ENCODE measurements around the gene FRMD3.
"Not testable (repeated sequence)": the region's sequence is repeated elsewhere in the genome, so short reads cannot be mapped to it uniquely, and the experiment has no call there.

The FRMD3 gene

DNA sequence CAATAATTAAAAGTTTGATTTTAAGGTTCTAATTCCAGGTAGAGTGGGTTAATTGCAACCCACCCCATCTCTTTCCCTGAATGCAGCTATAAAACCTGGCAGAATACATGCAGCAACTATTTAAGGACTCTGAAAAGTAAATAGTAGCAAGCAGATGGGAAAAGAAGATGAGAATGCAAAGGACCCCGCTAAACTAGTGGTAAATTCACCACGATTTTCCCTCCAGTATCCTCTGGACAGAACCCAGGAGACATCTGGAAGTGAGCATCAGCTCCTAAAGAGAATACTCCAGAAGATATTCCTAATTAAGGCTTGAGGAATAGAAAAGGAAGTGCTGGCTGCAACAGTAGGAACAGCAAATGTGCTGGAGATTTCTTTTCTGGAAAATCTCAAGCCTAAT is 170.9 kb downstream of the FRMD3 start:
- DNase-seq (ENCODE audit: low spot score in 2 of 2): no peak

DNA sequence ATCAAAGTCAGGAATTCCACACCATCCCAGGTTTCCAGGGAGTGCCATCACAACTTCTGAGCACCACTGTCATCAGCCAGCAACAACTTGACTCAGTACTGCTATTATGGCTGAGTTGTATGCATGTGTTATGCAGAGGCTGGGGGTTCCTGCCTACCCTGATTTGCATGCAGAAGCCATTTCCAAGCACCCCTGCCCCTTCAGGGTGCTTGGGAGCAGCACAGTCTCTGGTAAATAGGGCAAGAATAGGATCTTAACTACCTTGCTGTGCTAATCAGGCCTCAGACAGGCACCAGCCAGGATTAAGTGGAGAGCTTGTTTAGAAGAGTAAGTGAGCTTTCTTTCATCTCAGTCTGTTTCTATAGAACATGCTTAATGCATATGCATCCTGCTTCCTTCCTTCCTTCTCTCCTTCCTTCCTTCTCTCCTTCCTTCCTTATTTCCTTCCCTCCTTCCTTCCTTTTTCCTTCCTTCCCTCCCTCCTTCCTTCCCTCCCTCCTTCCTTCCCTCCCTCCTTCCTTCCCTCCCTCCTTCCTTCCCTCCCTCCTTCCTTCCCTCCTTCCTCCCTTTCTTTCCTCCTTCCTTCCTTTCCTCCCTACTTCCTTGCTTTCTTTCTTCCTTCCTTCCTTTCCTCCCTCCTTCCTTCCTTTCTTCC is 175.7 kb downstream of the FRMD3 start:
- no peaks in the 10 kb centered on the region for H3K9me3 ChIP-seq
- DNase-seq (ENCODE audit: low spot score in 2 of 2): no peak
- no peaks in the 10 kb centered on the region for H3K4me1 ChIP-seq
- no peaks in the 10 kb centered on the region for H3K27me3 ChIP-seq (ENCODE audit: low read depth)
- H3K4me3 ChIP-seq: no peak overlapping the region
- in situ Hi-C loops (cut with MboI; ENCODE audit: low sequenced_read_pairs): no loop called here
- no peaks in the 10 kb centered on the region for H3K36me3 ChIP-seq (replicated peaks)

More for the DNA sequence above, 170.9 kb downstream of the FRMD3 start:
- Histone ChIP-seq H3K27me3 (ENCODE audit: low read depth) (no peaks in the 10 kb centered on the region), H3K4me1 (no peaks in the 10 kb centered on the region), H3K4me3 (no peak overlapping the region), H3K9me3 (no peaks in the 10 kb centered on the region), H3K36me3 (replicated peaks) (no peaks in the 10 kb centered on the region)
- in situ Hi-C loops (cut with MboI; ENCODE audit: low sequenced_read_pairs): no loop called here

DNA sequence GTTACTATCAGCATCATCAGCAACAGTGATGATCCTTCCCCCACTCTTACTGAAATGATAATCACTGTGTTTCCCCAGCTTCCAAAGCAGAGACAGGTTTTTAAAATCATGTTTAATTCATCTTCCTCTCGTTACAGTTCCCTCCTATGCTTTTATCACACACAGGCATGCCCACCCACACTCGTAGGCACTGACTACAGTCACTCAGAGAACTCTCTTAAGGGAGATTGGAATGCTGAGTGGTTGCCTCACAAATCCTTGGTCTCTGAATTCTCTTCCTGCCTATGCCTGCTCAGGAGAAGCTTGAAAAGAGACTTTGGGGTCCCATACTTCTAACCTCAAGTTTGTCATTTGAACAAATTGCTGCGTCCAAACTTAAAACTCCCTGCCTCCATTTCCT is 179.2 kb downstream of the FRMD3 start:
- H3K27me3 ChIP-seq (ENCODE audit: low read depth): no peaks in the 10 kb centered on the region
- H3K36me3 ChIP-seq (replicated peaks): no peaks in the 10 kb centered on the region
- H3K4me3 ChIP-seq: no peak overlapping the region
- in situ Hi-C loops (cut with MboI; ENCODE audit: low sequenced_read_pairs): no loop called here
- H3K4me1 ChIP-seq: no peaks in the 10 kb centered on the region
- DNase-seq (ENCODE audit: low spot score in 2 of 2): no peak
- no peaks in the 10 kb centered on the region for H3K9me3 ChIP-seq

DNA sequence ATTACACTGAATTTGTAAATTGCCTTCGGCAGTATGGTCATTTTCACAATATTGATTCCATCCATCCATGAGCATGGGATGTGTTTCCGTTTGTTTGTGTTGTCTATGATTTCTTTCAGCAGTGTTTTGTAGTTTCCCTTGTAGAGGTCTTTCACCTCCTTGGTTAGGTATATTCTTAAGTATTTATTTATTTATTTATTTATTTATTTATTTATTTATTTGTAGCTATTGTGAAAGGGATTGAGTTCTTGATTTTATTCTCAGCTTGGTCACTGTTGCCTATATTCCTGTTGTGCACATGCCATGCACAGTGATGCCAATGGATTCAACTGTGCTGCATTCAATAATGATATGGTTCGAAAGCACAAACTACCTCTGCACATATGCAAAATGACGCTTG is 179.7 kb downstream of the FRMD3 start:
- in situ Hi-C loops (cut with MboI; ENCODE audit: low sequenced_read_pairs); H3K4me3 ChIP-seq; H3K36me3 ChIP-seq (replicated peaks); H3K27me3 ChIP-seq (ENCODE audit: low read depth); DNase-seq (ENCODE audit: low spot score in 2 of 2); H3K9me3 ChIP-seq; H3K4me1 ChIP-seq: not testable (repeated sequence)

DNA sequence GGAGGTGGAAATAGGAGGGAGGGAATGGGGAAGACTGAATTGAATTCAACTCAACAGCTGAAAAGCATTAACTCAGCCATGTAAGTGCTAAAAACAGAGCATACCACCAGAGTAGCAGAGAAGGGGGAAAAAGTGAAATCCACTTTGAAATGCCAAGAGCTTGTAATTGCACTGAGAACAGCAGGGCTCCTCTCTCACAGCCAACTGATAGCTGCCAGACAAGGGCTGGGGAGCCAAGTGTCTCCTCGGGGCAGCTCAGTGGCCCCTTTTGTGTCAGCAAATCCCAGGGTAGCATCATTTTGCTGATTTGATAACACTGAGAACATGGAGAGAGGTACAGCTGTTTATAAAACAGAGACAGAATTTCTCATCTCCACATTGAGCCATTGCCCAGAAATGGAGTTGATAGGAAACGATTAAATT is 182.5 kb downstream of the FRMD3 start:
- Histone ChIP-seq H3K4me1 (no peaks in the 10 kb centered on the region), H3K9me3 (no peaks in the 10 kb centered on the region), H3K4me3 (no peak overlapping the region), H3K27me3 (ENCODE audit: low read depth) (no peaks in the 10 kb centered on the region), H3K36me3 (replicated peaks) (no peaks in the 10 kb centered on the region)
- no peak for DNase-seq (ENCODE audit: low spot score in 2 of 2)
- in situ Hi-C loops (cut with MboI; ENCODE audit: low sequenced_read_pairs): no loop called here

DNA sequence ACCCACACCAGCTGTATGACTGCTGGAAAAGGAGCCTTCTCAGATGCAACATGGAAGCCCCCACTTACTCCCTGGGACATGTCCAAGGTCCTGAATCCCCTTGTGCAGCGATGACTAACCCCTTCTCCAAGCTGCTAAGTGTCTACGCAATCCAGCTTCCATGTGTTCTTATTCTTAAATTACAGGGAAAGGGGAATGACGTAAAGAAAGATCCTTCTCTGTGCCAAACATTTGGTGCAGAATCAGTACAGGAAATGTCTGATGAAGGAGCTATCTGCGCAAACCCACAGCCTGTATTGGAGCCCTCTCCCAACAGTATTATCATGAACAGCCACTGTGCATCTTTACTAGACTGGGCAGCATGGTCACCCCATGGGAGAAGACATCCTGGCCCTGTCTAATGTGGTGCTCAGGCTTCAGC is 183.2 kb downstream of the FRMD3 start:
- Histone ChIP-seq H3K4me1 (no peaks in the 10 kb centered on the region), H3K27me3 (ENCODE audit: low read depth) (no peaks in the 10 kb centered on the region), H3K9me3 (no peaks in the 10 kb centered on the region), H3K4me3 (no peak overlapping the region), H3K36me3 (replicated peaks) (no peaks in the 10 kb centered on the region)
- DNase-seq (ENCODE audit: low spot score in 2 of 2): no peak
- in situ Hi-C loops (cut with MboI; ENCODE audit: low sequenced_read_pairs): no loop called here

DNA sequence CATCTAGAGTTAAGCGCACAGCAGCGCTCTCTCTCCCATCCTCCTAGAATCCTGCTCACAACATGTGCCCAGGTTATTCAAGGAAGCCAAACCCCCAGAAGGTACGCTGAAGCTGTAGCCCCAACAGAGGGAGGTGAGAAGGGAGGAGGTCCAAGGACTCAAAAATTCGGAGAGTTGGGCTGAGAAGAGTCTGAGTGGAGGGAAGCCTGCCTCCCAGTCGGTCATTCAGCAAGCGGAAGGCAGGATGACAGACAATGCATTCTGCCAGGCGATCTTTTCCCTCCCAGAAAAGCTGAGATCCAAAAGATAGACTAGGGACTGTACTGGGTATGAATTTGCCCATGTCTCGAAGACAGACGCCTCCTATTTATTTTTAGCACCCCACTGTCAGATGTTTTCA is 189.2 kb downstream of the FRMD3 start:
- Histone ChIP-seq H3K36me3 (replicated peaks) (no peaks in the 10 kb centered on the region), H3K4me3 (no peak overlapping the region), H3K27me3 (ENCODE audit: low read depth) (no peaks in the 10 kb centered on the region), H3K9me3 (no peaks in the 10 kb centered on the region), H3K4me1 (no peaks in the 10 kb centered on the region)
- in situ Hi-C loops (cut with MboI; ENCODE audit: low sequenced_read_pairs): loop anchor here (25.0 kb wide), 1 partner anchor 563 kb away; the partner anchor contains the start of gene KIF27
- no peak for DNase-seq (ENCODE audit: low spot score in 2 of 2)

DNA sequence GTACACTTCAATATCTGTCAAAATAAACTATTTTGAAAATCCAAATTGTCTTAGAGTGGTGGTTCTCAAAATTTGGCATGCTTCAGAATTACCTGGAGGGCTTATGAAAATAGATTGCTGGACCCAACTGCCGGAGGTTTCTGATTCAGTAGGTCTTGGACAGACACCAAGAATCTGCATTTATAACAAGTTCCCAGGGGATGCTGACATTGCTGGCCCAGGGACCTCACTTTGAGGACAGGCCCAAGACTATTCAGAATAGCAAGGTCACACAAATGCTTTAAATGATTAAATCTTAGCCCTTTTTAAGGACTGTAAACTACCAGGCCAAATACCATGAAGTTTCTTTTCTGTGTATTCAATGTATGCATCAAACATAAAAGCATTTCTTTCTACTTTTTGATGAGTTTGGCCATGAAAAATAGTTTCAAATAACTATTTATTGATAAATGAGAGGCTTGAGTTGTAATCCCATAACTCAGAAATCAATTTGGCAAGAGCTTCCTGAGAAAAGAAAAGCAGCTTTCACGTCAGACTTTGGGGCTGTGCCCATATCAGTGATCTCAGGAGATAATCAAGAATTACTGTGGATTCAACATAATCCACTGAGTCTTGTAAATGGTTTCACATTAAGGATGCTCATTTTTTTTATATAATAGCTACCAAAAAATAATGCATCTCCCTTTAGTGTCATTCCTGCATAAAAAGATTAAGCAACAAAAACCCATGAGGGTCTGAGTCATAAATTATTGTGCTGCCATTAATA is 191.4 kb downstream of the FRMD3 start:
- H3K36me3 ChIP-seq (replicated peaks): no peaks in the 10 kb centered on the region
- H3K4me3 ChIP-seq: no peak overlapping the region
- no peaks in the 10 kb centered on the region for H3K9me3 ChIP-seq
- no peaks in the 10 kb centered on the region for H3K27me3 ChIP-seq (ENCODE audit: low read depth)
- in situ Hi-C loops (cut with MboI; ENCODE audit: low sequenced_read_pairs): loop anchor here (25.0 kb wide), 1 partner anchor 565 kb away; the partner anchor contains the start of gene KIF27
- H3K4me1 ChIP-seq: no peaks in the 10 kb centered on the region
- no peak for DNase-seq (ENCODE audit: low spot score in 2 of 2)

DNA sequence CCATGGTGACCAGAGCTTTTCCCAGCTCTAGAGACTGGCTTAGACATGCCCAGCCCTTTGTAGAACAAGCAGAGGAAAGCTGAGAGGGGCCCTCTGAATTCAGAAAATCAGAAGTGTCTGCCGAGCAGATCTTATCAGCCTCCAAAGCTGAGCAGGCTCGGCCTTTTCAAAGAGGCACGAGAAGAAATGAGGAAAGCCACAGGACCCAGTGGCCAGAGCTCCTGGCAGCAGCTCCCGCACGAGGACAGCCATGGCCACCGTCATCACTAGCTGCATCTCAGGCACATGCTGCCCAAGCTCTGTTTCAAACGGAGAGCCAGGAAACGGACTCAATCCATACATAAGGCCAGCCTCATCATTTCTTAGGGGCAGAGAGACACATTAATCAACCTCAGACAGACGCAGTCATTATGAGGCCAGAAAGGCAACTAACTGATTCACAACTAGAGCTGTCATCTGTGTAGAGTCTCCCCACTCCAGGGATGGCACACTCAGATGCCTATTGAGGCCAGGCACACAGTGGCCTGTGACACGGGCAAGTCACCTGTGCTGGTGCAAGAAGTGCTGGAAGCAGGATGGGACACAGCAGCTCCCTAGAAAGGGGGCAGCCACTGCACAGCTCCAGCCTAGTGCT is 194.7 kb downstream of the FRMD3 start:
- in situ Hi-C loops (cut with MboI; ENCODE audit: low sequenced_read_pairs): loop anchor here (25.0 kb wide), 1 partner anchor 569 kb away; the partner anchor contains the start of gene KIF27
- no peak for DNase-seq (ENCODE audit: low spot score in 2 of 2)
- H3K4me1 ChIP-seq: no peaks in the 10 kb centered on the region
- H3K27me3 ChIP-seq (ENCODE audit: low read depth): no peaks in the 10 kb centered on the region
- no peaks in the 10 kb centered on the region for H3K9me3 ChIP-seq
- H3K4me3 ChIP-seq: no peak overlapping the region
- no peaks in the 10 kb centered on the region for H3K36me3 ChIP-seq (replicated peaks)

DNA sequence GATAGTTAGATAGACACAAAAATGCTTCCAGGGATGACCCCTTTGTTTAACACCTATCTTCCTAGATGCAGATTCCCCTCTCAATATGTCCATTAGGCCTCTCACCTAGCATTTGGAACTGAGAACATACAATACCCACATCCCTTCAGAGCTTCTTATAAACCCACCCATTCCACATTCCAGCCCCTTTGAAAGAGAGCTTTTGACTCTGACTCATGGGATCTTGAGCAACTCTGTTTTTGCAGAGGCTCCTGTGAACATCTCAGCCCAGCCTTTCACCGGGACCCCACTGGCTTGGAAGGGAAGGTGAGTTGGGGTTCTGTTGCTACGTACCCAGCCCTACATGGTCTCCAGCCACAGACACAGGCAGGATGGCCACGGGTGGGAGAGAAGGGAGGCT is 195.5 kb downstream of the FRMD3 start:
- Histone ChIP-seq H3K36me3 (replicated peaks) (no peaks in the 10 kb centered on the region), H3K27me3 (ENCODE audit: low read depth) (no peaks in the 10 kb centered on the region), H3K9me3 (no peaks in the 10 kb centered on the region), H3K4me3 (no peak overlapping the region), H3K4me1 (no peaks in the 10 kb centered on the region)
- in situ Hi-C loops (cut with MboI; ENCODE audit: low sequenced_read_pairs): loop anchor here (25.0 kb wide), 1 partner anchor 570 kb away; the partner anchor contains the start of gene KIF27
- DNase-seq (ENCODE audit: low spot score in 2 of 2): no peak

DNA sequence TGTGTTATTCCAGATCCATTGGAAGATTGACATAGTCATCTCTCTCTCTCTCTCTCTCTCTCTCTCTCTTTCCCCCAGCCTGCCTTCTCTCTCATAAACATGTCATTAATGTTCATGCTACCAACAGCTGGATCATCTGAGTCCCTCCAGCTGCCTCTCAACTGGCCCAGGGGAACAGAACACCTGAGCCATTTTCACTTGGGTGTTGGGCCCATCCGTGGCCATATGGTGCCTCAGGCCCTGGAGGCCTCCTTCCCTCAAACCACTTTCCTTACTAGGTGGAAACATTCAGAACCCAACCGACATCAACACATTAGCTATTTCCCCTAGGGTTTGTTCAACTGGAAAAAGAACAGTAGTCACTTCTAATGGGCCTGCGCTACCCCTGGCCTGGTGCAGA is 196.2 kb downstream of the FRMD3 start:
- in situ Hi-C loops (cut with MboI; ENCODE audit: low sequenced_read_pairs): loop anchor here (25.0 kb wide), 1 partner anchor 570 kb away; the partner anchor contains the start of gene KIF27
- Histone ChIP-seq H3K36me3 (replicated peaks) (no peaks in the 10 kb centered on the region), H3K4me3 (no peak overlapping the region), H3K9me3 (no peaks in the 10 kb centered on the region), H3K4me1 (no peaks in the 10 kb centered on the region), H3K27me3 (ENCODE audit: low read depth) (no peaks in the 10 kb centered on the region)
- no peak for DNase-seq (ENCODE audit: low spot score in 2 of 2)

DNA sequence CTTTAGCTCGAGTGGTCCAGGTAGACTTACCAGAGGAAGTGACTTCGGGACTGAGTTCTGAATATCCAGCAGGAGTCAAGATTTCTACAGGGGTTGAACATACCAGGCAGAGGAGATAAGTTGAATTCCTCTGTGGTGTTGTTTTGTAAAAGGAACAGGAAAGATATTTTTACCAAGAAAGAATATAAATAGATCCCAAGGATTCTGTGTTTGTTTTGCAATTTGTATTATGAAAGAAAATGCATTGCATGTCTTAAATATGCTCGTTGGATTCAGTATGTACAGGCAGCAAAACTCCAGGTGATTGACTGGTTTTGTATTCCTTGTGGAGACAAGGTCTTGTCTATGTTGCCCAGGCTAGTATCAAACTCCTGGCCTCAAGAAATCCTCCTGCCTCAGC is 197.8 kb downstream of the FRMD3 start:
- Histone ChIP-seq H3K4me3 (no peak overlapping the region), H3K27me3 (ENCODE audit: low read depth) (no peaks in the 10 kb centered on the region), H3K9me3 (no peaks in the 10 kb centered on the region), H3K4me1 (no peaks in the 10 kb centered on the region), H3K36me3 (replicated peaks) (no peaks in the 10 kb centered on the region)
- no peak for DNase-seq (ENCODE audit: low spot score in 2 of 2)
- in situ Hi-C loops (cut with MboI; ENCODE audit: low sequenced_read_pairs): loop anchor here (25.0 kb wide), 1 partner anchor 572 kb away; the partner anchor contains the start of gene KIF27

DNA sequence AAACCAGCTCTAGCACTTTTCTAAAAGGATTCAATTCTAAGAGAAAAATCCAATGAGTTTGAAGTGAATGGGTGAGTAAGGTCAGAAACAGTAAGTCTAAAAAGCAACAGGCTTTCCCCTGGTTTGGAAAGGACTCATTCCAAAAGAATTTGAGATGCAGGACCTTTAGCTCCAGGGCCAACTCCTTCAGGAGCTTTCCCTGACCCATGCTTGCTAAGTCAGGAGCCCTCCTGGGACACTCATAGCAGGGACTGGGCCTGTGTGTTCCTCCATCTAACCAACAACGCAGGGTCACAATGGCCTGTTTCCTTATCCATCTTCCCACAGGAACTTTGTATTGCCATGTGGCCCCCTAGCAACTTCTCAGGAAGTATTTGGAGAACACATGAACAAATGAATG is 198.8 kb downstream of the FRMD3 start:
- H3K27me3 ChIP-seq (ENCODE audit: low read depth): no peaks in the 10 kb centered on the region
- in situ Hi-C loops (cut with MboI; ENCODE audit: low sequenced_read_pairs): loop anchor here (25.0 kb wide), 1 partner anchor 573 kb away; the partner anchor contains the start of gene KIF27
- H3K9me3 ChIP-seq: no peaks in the 10 kb centered on the region
- no peak for DNase-seq (ENCODE audit: low spot score in 2 of 2)
- H3K4me1 ChIP-seq: no peaks in the 10 kb centered on the region
- H3K36me3 ChIP-seq (replicated peaks): no peaks in the 10 kb centered on the region
- no peak overlapping the region for H3K4me3 ChIP-seq

DNA sequence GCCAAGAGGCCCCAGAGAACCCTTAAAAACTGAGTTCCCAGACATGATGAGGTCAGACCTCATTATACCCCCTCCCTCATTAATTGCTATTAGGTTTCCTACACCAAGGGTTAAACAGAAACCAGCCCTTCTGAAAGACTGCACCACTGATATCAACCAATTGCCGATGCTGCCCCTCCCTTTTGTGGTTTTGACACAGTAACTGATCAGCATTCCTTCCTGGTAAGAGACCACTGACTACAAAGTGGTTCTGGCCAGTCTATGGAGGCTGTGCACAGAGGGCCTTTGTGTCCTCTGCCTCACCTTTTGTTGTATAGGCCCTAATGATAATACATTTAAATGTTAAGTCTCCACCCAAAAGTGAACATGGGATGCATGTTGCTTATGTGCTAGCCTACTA is 201.5 kb downstream of the FRMD3 start:
- in situ Hi-C loops (cut with MboI; ENCODE audit: low sequenced_read_pairs): loop anchor here (25.0 kb wide), 1 partner anchor 576 kb away; the partner anchor contains the start of gene KIF27
- Histone ChIP-seq H3K36me3 (replicated peaks) (no peaks in the 10 kb centered on the region), H3K4me3 (no peak overlapping the region), H3K9me3 (no peaks in the 10 kb centered on the region), H3K4me1 (no peaks in the 10 kb centered on the region), H3K27me3 (ENCODE audit: low read depth) (no peaks in the 10 kb centered on the region)
- no peak for DNase-seq (ENCODE audit: low spot score in 2 of 2)

All from HAP-1 (cell line).